ENCODE data around the gene CCNYL1. TPM values are rescaled to one million over a fixed set of nuclear protein-coding genes. Genes with fewer than 3 reads are reported as not detected.

The CCNYL1 gene
- total and polyA plus RNA-seq, 9 donors, result 5.6 to 17.1 (median 10.6) TPM

- H3K9me3 ChIP-seq (replicated peaks; ENCODE audit: control insufficient read depth, low read depth, low read length), result no peaks in the 10 kb centered on the region
- no peak for DNase-seq
- no peaks in the 10 kb centered on the region for H3K36me3 ChIP-seq (ENCODE audit: control insufficient read depth, insufficient read depth, low read length)
- no peak overlapping the region for H3K27ac ChIP-seq (ENCODE audit: low read length)
- H3K4me1 ChIP-seq (ENCODE audit: control insufficient read depth, insufficient read depth, low read length), result peaks cover 21% of the 10 kb centered on the region
- WGBS (ENCODE audit: insufficient coverage), result no CpG with 5 or more reads among the region's 1 CpG
- no peak overlapping the region for H3K4me3 ChIP-seq (ENCODE audit: low read length)
- H3K27me3 ChIP-seq (ENCODE audit: control insufficient read depth, insufficient read depth, low read length), result peaks cover 26% of the 10 kb centered on the region
Measured at GRCh38 chr2:207764096-207764630, 52.7 kb downstream of the CCNYL1 start.

- H3K27ac ChIP-seq (ENCODE audit: low read length), result no peak overlapping the region
- no peak overlapping the region for H3K4me3 ChIP-seq (ENCODE audit: low read length)
- WGBS (ENCODE audit: insufficient coverage), result no CpG with 5 or more reads among the region's 2 CpGs
- no peaks in the 10 kb centered on the region for H3K36me3 ChIP-seq (ENCODE audit: control insufficient read depth, insufficient read depth, low read length)
- DNase-seq, result no peak
- peaks cover 27% of the 10 kb centered on the region for H3K27me3 ChIP-seq (ENCODE audit: control insufficient read depth, insufficient read depth, low read length)
- H3K9me3 ChIP-seq (replicated peaks; ENCODE audit: control insufficient read depth, low read depth, low read length), result no peaks in the 10 kb centered on the region
- peaks cover 26% of the 10 kb centered on the region for H3K4me1 ChIP-seq (ENCODE audit: control insufficient read depth, insufficient read depth, low read length)
Measured at GRCh38 chr2:207765547-207765946, 54.1 kb downstream of the CCNYL1 start.

GRCh38 chr2:207766041-207766551, 54.7 kb downstream of the CCNYL1 start:
- DNase-seq, result no peak
- Histone ChIP-seq H3K36me3 (ENCODE audit: control insufficient read depth, insufficient read depth, low read length) (no peaks in the 10 kb centered on the region), H3K27me3 (ENCODE audit: control insufficient read depth, insufficient read depth, low read length) (peaks cover 29% of the 10 kb centered on the region), H3K27ac (ENCODE audit: low read length) (no peak overlapping the region), H3K9me3 (replicated peaks; ENCODE audit: control insufficient read depth, low read depth, low read length) (no peaks in the 10 kb centered on the region), H3K4me3 (ENCODE audit: low read length) (no peak overlapping the region), H3K4me1 (ENCODE audit: control insufficient read depth, insufficient read depth, low read length) (peaks cover 28% of the 10 kb centered on the region)
- no CpG with 5 or more reads among the region's 5 CpGs for WGBS (ENCODE audit: insufficient coverage)

- Histone ChIP-seq H3K4me1 (ENCODE audit: control insufficient read depth, insufficient read depth, low read length) (peaks cover 31% of the 10 kb centered on the region), H3K27me3 (ENCODE audit: control insufficient read depth, insufficient read depth, low read length) (peaks cover 29% of the 10 kb centered on the region), H3K36me3 (ENCODE audit: control insufficient read depth, insufficient read depth, low read length) (no peaks in the 10 kb centered on the region), H3K9me3 (replicated peaks; ENCODE audit: control insufficient read depth, low read depth, low read length) (no peaks in the 10 kb centered on the region), H3K4me3 (ENCODE audit: low read length) (peak overlapping the region; percentile 10), H3K27ac (ENCODE audit: low read length) (no peak overlapping the region)
- no peak for DNase-seq
- 25% methylated on average over 58 of the region's 65 CpGs for WGBS (ENCODE audit: insufficient coverage)
Measured at GRCh38 chr2:207766697-207767460, 55.4 kb downstream of the CCNYL1 start.

- H3K36me3 ChIP-seq (ENCODE audit: control insufficient read depth, insufficient read depth, low read length), result no peaks in the 10 kb centered on the region
- peaks cover 29% of the 10 kb centered on the region for H3K27me3 ChIP-seq (ENCODE audit: control insufficient read depth, insufficient read depth, low read length)
- H3K4me3 ChIP-seq (ENCODE audit: low read length), result peak overlapping the region; percentile 67
- WGBS (ENCODE audit: insufficient coverage), result 63% methylated on average over 56 of the region's 56 CpGs
- peak; percentile 38 for DNase-seq
- no peak overlapping the region for H3K27ac ChIP-seq (ENCODE audit: low read length)
- H3K9me3 ChIP-seq (replicated peaks; ENCODE audit: control insufficient read depth, low read depth, low read length), result no peaks in the 10 kb centered on the region
- peaks cover 32% of the 10 kb centered on the region for H3K4me1 ChIP-seq (ENCODE audit: control insufficient read depth, insufficient read depth, low read length)
Measured at GRCh38 chr2:207767461-207768167, 56.2 kb downstream of the CCNYL1 start.

- H3K4me3 ChIP-seq (ENCODE audit: low read length), result peak overlapping the region; percentile 67
- peaks cover 29% of the 10 kb centered on the region for H3K27me3 ChIP-seq (ENCODE audit: control insufficient read depth, insufficient read depth, low read length)
- H3K36me3 ChIP-seq (ENCODE audit: control insufficient read depth, insufficient read depth, low read length), result no peaks in the 10 kb centered on the region
- WGBS (ENCODE audit: insufficient coverage), result under 1% methylated on average over 73 of the region's 73 CpGs
- no peaks in the 10 kb centered on the region for H3K9me3 ChIP-seq (replicated peaks; ENCODE audit: control insufficient read depth, low read depth, low read length)
- peak; percentile 33 for DNase-seq
- H3K4me1 ChIP-seq (ENCODE audit: control insufficient read depth, insufficient read depth, low read length), result peaks cover 32% of the 10 kb centered on the region
- H3K27ac ChIP-seq (ENCODE audit: low read length), result no peak overlapping the region
Measured at GRCh38 chr2:207768168-207768865, 56.9 kb downstream of the CCNYL1 start.

GRCh38 chr2:207768866-207769596, 57.6 kb downstream of the CCNYL1 start:
- H3K36me3 ChIP-seq (ENCODE audit: control insufficient read depth, insufficient read depth, low read length), result no peaks in the 10 kb centered on the region
- DNase-seq, result peak; percentile 49
- 0% methylated on average over 36 of the region's 52 CpGs for WGBS (ENCODE audit: insufficient coverage)
- H3K9me3 ChIP-seq (replicated peaks; ENCODE audit: control insufficient read depth, low read depth, low read length), result no peaks in the 10 kb centered on the region
- H3K27me3 ChIP-seq (ENCODE audit: control insufficient read depth, insufficient read depth, low read length), result peaks cover 29% of the 10 kb centered on the region
- peaks cover 32% of the 10 kb centered on the region for H3K4me1 ChIP-seq (ENCODE audit: control insufficient read depth, insufficient read depth, low read length)
- peak overlapping the region; percentile 67 for H3K4me3 ChIP-seq (ENCODE audit: low read length)
- H3K27ac ChIP-seq (ENCODE audit: low read length), result no peak overlapping the region

- Histone ChIP-seq H3K27ac (ENCODE audit: low read length) (no peak overlapping the region), H3K4me3 (ENCODE audit: low read length) (peak overlapping the region; percentile 67), H3K36me3 (ENCODE audit: control insufficient read depth, insufficient read depth, low read length) (no peaks in the 10 kb centered on the region), H3K27me3 (ENCODE audit: control insufficient read depth, insufficient read depth, low read length) (peaks cover 29% of the 10 kb centered on the region), H3K4me1 (ENCODE audit: control insufficient read depth, insufficient read depth, low read length) (peaks cover 32% of the 10 kb centered on the region), H3K9me3 (replicated peaks; ENCODE audit: control insufficient read depth, low read depth, low read length) (no peaks in the 10 kb centered on the region)
- no peak for DNase-seq
- 10% methylated on average over 30 of the region's 50 CpGs for WGBS (ENCODE audit: insufficient coverage)
Measured at GRCh38 chr2:207770602-207771404, 59.4 kb downstream of the CCNYL1 start.

GRCh38 chr2:207771421-207771820, 60.0 kb downstream of the CCNYL1 start:
- 86% methylated on average over 5 of the region's 14 CpGs for WGBS (ENCODE audit: insufficient coverage)
- Histone ChIP-seq H3K27ac (ENCODE audit: low read length) (no peak overlapping the region), H3K27me3 (ENCODE audit: control insufficient read depth, insufficient read depth, low read length) (peaks cover 24% of the 10 kb centered on the region), H3K4me1 (ENCODE audit: control insufficient read depth, insufficient read depth, low read length) (peaks cover 32% of the 10 kb centered on the region), H3K9me3 (replicated peaks; ENCODE audit: control insufficient read depth, low read depth, low read length) (no peaks in the 10 kb centered on the region), H3K4me3 (ENCODE audit: low read length) (no peak overlapping the region), H3K36me3 (ENCODE audit: control insufficient read depth, insufficient read depth, low read length) (no peaks in the 10 kb centered on the region)
- DNase-seq, result no peak

Data from muscle of leg (tissue), 11 donors.